Progenitor cell of endocrine pancreas (in vitro differentiated cells): Measurements from ENCODE around the gene EID2. TPM values are rescaled to one million over a fixed set of nuclear protein-coding genes. Genes with fewer than 3 reads are reported as not detected.

Source experiments
- DNase-seq: peaks from one replicate; pipeline ENCODE4 v3.0.0; 2021; ENCODE audit warnings: low spot score; ENCODE audit not compliant: unreplicated experiment
- H3K27ac Mint-ChIP-seq: 2 replicates; pipeline ENCODE4 v1.8.0; 2021; ENCODE audit warnings: mild to moderate bottlenecking, moderate library complexity, mixed read lengths
- H3K27me3 Mint-ChIP-seq: 2 replicates; pipeline ENCODE4 v1.8.0; 2021; ENCODE audit warnings: mixed read lengths
- H3K36me3 Mint-ChIP-seq: 2 replicates; pipeline ENCODE4 v1.8.0; 2022; ENCODE audit warnings: mixed read lengths; ENCODE audit not compliant: insufficient read depth
- H3K4me1 Mint-ChIP-seq: 2 replicates; pipeline ENCODE4 v1.8.0; 2021; ENCODE audit warnings: low read depth, mixed read lengths
- H3K4me3 Mint-ChIP-seq: 2 replicates; pipeline ENCODE4 v1.8.0; 2021; ENCODE audit warnings: low read depth, mild to moderate bottlenecking, moderate library complexity, mixed read lengths
- H3K9me3 Mint-ChIP-seq: 2 replicates; pipeline ENCODE4 v1.8.0; 2021; ENCODE audit warnings: low read depth, mixed read lengths
- total RNA-seq: library from RNA; stranded (reverse); gene quantifications from 2 replicates; pipeline ENCODE4 v1.2.1, GENCODE V29; 2021
- TF ChIP-seq, protein P1 (sequence below): fragments of 200-600 bp; sonication (generic); IDR thresholded peaks from one replicate; pipeline ENCODE4 v1.5.0; 2021; ENCODE audit warnings: antibody characterized with exemption, mild to moderate bottlenecking; ENCODE audit not compliant: unreplicated experiment

The EID2 gene
- total RNA-seq, 1 donor from 2014 or later: 24.1 TPM

DNA sequence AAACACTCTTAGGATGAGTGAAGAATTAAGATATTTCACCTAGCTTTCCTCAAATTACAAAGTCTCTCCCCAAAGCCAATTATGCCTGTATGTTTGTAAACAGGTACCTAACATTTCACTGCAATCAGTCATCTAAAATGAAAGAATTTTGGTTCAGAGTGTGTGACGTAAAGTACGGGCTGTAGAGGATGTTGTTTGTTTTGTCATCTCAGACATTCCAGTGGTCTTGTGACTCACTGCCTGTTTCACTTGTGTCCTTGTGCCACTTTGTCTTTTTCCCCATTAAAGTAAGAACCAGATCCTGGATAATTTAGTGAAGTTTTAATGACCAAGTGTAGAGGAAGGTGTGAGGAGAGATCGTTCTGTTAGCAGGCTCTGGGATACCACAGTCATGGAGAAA, 28.6 kb upstream of the EID2 start:
- Mint-ChIP-seq H3K9me3 (peaks cover 10% of the 10 kb centered on the region), H3K27ac (no peak overlapping the region), H3K4me1 (no peaks in the 10 kb centered on the region), H3K4me3 (no peak overlapping the region), H3K27me3 (peaks cover 26% of the 10 kb centered on the region), H3K36me3 (no peaks in the 10 kb centered on the region)
- no peak for DNase-seq
- TF ChIP-seq, protein P1, sequence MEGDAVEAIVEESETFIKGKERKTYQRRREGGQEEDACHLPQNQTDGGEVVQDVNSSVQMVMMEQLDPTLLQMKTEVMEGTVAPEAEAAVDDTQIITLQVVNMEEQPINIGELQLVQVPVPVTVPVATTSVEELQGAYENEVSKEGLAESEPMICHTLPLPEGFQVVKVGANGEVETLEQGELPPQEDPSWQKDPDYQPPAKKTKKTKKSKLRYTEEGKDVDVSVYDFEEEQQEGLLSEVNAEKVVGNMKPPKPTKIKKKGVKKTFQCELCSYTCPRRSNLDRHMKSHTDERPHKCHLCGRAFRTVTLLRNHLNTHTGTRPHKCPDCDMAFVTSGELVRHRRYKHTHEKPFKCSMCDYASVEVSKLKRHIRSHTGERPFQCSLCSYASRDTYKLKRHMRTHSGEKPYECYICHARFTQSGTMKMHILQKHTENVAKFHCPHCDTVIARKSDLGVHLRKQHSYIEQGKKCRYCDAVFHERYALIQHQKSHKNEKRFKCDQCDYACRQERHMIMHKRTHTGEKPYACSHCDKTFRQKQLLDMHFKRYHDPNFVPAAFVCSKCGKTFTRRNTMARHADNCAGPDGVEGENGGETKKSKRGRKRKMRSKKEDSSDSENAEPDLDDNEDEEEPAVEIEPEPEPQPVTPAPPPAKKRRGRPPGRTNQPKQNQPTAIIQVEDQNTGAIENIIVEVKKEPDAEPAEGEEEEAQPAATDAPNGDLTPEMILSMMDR: no peak

DNA sequence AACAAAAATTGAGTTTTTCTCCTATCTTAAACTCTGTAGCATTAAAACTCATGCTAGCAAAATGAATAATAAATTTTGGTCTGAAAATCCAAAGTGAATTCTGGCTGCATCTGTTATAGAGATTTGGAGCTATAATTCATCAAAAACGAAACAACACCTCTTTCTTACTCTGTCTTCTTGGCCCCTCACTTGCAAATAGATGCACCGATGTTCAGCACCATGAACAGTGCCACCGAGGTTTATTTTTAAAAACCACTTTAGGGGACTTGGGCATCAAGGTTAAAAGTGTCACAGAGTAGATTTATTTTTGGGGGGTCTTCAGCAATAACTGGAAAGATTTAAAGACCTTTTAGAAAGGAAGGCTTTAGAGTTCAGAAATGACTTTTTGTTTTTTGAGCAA, 26.1 kb upstream of the EID2 start:
- peaks cover 31% of the 10 kb centered on the region for H3K27me3 Mint-ChIP-seq
- H3K4me1 Mint-ChIP-seq: no peaks in the 10 kb centered on the region
- no peak overlapping the region for H3K27ac Mint-ChIP-seq
- TF ChIP-seq, protein P1: no peak
- H3K4me3 Mint-ChIP-seq: no peak overlapping the region
- H3K9me3 Mint-ChIP-seq: no peaks in the 10 kb centered on the region
- DNase-seq: no peak
- no peaks in the 10 kb centered on the region for H3K36me3 Mint-ChIP-seq

DNA sequence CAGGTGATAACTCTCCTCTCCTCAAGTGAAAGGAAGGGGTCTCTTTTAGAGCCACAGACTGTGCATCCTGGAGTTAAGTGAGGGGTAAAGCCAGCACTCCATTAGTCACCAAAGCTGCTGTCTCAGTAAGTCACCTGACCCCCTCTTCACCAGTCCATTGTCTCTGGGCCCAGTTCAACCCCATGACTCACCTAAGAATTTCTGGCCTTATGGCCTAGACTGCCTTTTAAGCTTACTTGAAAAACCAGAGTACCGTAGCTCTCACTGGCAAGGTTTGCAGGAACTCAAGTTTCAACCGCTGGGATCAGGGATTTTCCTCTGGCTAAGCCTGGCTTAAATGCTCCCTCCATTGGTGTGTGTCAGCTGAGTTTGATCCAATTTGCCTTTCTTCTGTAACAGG, 23.4 kb upstream of the EID2 start:
- Mint-ChIP-seq H3K4me1 (no peaks in the 10 kb centered on the region), H3K27ac (no peak overlapping the region), H3K9me3 (no peaks in the 10 kb centered on the region), H3K27me3 (peaks cover 36% of the 10 kb centered on the region), H3K36me3 (no peaks in the 10 kb centered on the region), H3K4me3 (no peak overlapping the region)
- TF ChIP-seq, protein P1: no peak
- no peak for DNase-seq

DNA sequence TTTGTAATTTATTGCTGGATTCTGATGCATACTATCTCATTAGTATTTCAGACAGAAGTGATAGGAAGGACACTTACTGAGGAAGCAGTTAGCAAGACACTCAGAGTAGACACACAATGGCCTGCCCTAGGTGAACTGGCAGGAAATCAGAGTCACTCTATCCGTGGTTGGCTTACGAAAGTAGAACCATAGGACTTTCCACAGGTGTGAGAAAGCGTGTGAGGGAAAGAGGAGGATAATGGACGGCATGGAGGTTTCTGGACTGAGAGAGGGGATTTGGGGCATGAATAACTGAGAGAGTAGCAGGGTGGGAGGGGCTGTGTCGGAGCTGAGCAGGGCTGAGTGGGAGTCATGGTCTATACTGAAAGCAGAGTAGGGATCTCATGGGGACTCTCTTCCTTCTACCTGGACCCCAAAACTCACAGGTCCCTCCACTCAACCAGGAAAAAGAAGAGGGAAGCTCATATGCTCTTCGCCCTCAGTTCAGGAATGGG, 18.7 kb upstream of the EID2 start:
- H3K9me3 Mint-ChIP-seq: no peaks in the 10 kb centered on the region
- peaks cover 53% of the 10 kb centered on the region for H3K27me3 Mint-ChIP-seq
- no peak for DNase-seq
- no peaks in the 10 kb centered on the region for H3K36me3 Mint-ChIP-seq
- H3K4me3 Mint-ChIP-seq: no peak overlapping the region
- H3K4me1 Mint-ChIP-seq: peaks cover 5% of the 10 kb centered on the region
- H3K27ac Mint-ChIP-seq: no peak overlapping the region
- TF ChIP-seq, protein P1: no peak

DNA sequence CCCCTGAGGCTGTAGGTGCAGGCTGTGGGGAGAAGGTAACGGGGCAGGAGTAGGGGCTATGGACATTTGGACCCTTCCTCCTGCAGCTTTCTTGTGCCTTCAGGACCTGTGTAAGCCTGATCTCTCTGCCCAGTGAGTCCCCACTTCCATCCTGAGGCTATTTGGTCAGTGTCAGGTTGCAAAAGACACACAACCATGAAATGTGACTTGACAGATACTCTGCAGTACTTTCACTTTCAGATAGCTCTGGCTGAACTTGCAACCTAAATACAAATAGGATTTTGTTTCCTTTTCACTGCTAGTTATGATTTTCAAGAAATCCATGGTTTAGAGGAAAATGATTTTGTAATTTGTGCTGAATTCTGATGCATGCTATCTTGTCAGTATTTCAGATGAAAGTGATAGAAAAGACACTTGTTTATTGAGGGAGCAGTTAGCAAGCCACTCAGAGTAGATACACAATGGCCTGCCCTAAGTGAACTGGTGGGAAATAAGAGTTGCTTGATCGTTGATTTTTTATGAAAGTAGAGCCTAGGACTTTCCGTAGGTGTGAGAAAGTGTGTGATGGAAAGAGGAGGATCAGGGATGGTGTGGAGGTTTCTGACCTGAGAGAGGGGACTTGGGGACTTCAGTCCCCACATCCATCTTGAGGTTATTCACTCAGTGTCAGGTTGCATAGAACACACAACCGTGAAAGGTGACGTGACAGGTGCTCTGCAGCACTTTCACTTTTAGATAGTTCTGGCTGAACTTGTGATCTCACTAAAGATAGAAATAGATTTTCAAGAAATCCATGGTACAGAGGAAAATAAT, 18.1 kb upstream of the EID2 start:
- peaks cover 58% of the 10 kb centered on the region for H3K27me3 Mint-ChIP-seq
- H3K9me3 Mint-ChIP-seq: no peaks in the 10 kb centered on the region
- no peak for DNase-seq
- TF ChIP-seq, protein P1: no peak
- no peak overlapping the region for H3K27ac Mint-ChIP-seq
- H3K36me3 Mint-ChIP-seq: no peaks in the 10 kb centered on the region
- H3K4me3 Mint-ChIP-seq: no peak overlapping the region
- H3K4me1 Mint-ChIP-seq: peaks cover 5% of the 10 kb centered on the region
